Astrocyte of the hippocampus (primary cell): ENCODE measurements around the gene GRID2.

Experiments used
- DNase-seq: peaks from one replicate; pipeline ENCODE4 v3.0.0; 2011; ENCODE audit warnings: low read depth, low spot score

Gene GRID2

DNA sequence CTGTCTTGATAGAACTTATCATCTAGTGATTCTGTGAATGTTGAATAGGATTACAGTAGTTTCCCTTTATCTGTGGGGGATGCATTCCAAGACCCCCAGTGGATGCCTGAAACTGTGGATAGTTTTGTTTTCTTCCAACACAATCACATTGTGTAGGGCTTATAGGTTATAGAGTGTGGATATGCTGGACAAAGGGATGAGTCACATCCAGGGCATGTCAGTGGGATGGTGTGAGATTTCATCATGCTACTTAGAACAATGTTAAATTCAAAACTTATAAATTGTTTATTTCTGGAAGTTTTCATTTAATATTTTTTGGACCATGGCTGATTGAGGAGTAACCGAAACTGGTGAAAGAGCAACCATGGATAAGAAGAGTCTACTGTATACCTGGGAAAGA is 1092.5 kb downstream of the GRID2 start:
- DNase-seq, result peak; percentile 47

DNA sequence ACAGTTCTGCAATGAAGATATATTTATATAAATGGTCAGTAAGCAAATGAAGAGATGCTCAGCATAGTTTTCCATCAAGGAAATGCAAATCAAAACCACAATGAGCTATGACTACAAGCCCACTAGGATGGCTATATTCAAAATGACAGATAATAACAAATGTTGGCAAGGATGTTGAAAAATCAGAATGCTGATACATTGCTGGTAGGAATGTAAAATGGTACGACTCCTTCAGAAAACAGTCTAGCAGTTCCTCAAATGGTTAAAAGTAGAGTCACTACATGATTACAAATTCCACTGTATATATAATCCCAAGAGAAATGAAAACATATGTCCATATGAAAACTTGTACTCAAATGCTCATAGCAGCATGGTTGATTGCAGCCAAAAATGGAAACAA is 1099.8 kb downstream of the GRID2 start:
- DNase-seq, result no peak

DNA sequence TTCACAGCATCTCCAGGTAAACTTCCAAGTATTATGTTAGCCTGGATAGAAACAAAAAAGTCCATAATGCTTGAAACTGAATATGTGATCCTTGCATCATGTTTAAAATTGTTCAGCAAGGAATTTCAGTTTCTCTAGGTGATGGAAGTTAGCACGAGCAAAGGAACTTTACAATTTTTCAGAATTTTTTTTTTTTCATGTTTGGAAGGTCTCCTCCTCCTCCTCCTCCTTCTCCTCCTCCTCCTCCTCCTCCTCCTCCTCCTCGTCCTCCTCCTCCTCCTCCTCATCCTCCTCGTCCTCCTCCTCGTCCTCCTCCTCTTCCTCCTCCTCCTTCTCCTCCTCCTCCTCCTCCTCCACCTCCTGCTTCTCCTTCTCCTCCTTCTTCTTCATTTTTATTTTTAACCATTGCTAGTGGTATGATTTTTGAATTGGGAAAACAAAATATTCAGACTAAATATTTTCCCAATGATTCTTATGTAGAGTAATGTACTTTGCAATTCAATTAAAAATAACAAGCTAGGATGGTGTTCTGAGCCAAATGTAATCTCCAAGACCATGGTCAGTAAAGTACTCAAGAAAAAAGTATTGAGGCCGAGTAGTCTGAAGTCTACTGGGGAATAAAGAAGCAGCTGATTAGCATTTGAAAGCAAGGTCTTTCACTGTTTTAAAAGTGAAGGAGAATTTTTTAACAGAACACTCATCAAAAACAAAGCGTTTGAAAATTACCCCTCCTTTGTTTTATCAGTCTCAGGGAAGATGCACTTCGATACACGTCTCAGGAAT is 1103.9 kb downstream of the GRID2 start:
- DNase-seq, result no peak

DNA sequence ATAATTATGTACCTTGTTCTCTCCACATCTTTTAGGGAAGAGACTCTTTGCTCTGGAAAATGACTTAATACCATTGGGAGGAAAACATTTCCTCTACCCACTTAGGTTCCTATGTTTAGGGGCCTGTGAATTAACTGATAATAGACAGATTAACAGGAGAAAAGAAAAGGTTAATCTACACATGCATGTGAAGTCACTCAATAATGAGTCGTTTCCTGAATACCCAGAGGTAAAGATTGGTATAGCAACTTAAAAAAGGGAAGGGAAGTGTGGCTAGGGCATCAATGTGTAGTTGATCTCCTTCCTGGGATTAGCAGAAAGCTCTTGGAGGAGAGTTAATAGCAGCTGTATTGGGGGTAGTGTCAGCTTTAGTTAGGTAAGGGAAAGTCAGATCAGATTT is 1105.3 kb downstream of the GRID2 start:
- DNase-seq, result no peak

DNA sequence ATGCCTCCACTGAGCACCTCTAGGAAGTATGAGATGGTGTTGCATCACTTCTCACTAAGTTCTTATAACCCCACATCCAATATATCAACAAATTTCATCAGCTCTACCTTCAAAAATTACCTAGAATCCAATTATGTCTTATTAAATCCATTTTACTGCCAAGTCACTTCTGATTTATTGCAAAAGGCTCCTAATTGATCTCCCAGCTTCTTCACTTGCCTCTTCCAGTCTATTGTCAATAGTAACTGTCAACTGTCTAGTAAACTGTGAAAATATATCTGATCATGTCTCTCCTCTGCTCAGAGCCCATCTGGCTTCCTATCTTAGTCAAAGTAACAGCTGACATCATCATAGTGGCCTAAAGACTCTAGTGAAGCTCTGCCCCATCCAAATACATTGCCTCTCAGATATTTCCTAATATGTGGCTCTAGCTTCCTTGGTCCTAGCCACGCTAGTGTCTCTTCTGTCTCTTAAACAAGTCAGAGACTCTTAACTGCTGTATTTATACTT is 1110.3 kb downstream of the GRID2 start:
- no peak for DNase-seq

DNA sequence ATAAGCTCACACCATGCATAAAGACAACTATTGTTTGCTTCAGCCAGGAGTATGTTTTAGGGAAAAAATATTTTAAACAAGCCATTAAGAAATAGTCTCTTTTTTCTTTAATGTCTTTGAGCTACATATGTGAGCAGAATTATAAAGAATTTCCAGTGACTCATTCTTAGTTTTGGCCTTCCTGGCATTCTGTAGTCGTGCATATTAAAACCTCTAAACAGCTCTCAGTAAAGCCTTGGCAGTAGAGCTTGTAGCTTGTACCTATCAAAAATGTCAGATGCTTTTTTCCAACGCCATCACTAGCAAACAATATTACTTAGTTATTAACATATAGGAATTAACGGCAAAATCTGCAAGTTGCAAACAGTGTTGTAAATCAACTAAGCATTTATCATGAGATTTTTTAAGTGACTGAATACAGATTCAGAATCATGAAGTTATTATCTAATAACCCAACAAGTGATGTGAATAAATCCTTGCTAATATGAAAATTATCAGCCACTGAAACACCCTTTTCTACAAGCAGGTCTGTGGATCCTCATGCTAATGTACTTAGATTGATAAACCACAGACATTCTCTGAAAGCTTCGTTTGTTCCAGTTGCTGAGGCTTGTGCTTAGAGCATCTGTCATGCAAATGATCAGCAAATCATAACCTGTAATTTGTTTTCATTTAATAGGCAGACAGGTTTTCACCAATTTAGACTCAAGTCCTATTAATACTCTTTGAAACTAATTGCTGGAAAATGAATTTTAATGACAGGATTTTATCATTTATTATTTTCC is 1112.8 kb downstream of the GRID2 start:
- DNase-seq, result peak; percentile 56

DNA sequence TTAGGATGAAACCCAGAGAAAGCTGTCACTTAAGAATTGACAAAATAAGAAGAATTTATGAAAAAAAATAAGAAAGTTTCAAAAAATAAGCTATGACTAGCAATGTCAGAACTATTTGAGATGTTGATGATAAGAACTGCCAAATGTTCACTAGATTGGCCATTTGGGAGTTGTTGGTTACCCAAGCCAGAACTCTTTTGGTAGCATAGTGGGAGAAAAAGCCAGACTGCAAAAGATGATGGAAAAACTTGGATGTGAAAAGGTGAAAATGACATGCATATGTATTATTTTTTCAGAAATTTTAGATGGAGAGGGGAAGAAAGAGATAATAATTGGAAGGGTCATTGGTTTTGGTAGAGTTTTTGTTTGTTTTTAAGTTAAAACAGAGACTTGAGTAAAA is 1127.6 kb downstream of the GRID2 start:
- DNase-seq, result no peak

DNA sequence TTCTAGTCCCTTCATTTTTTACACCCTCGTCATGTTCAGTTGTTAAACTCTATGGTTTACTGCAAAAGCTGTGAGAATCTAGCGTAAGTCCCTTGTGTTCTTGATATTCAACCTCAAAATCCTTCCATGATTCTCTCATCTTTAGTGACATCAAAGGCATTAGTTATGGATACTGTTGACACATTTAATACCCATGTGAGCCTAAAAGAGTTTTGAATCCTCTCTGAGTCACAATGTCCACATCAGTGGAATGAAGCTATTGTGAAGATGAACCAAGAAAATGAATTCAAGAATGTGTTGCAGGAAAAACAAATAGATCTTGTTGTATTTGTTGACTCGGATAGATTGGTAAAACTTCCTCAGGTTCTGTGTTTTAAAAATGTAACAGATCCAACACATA is 1130.1 kb downstream of the GRID2 start:
- no peak for DNase-seq

DNA sequence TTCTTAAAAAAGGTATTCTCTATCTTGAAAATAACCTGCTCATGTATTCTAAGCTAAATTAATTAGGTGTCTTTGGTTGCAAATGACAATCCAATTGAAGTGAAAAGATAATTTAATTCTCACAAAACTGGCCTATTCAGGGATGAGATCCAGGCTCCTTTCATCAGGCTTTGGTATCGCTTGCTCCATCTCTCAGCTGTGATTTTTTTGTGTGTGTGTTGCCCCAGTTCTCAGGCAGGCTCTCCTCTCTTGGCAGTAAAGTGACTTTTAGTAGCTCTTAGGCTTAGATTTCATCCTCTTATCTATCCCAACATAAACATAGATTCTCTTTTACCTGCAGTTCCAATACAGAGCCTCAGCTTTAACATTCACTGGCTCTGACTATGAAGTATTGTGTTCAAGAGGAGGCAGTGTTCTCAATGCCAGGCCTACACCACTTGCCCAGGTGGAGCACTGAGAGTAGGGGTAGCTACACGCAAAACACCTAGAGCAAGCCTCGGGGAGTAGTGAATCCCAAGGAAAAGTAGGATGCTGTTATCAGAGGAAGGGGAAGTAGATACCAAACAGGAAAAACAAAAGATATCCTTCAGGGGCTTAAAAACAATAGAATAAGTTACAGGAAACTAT is 1132.3 kb downstream of the GRID2 start:
- DNase-seq, result no peak

DNA sequence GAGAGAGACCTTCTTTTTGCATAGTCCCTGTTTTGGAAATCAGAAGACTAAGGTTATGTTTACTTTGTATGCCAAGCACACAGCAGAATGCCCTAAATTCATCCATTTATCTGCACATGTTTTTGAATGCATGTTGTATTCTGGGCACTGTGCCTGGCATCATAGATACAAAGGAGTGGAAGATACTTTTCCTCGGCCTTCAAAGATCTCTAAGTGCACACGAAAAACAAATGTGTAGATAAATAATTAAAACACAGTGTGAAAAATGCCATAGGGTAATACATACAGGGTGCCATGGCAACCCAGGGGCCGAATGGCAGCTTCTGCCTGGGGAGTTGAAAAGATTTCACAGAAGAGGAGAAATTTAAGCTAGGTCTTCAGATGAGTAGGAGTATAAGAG is 1134.2 kb downstream of the GRID2 start:
- DNase-seq, result no peak

DNA sequence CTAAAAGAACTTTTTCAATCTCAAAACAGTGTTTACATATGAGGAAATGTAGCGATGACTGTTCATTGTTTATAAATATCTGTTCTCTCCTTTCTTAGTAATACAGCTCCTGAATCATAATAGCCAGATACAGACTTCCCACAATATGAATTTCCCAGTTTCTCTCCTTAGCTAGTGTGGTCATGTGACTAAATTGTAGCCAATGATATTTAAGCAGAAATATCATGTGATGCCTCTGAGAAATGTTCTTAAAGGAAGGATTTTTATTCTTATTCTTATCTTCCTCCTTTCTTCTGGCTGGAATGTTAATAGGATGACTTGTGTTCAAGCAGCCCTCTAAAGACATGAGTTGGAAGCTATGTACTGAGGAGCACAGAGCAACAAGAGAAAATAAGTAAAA is 1141.1 kb downstream of the GRID2 start:
- no peak for DNase-seq

DNA sequence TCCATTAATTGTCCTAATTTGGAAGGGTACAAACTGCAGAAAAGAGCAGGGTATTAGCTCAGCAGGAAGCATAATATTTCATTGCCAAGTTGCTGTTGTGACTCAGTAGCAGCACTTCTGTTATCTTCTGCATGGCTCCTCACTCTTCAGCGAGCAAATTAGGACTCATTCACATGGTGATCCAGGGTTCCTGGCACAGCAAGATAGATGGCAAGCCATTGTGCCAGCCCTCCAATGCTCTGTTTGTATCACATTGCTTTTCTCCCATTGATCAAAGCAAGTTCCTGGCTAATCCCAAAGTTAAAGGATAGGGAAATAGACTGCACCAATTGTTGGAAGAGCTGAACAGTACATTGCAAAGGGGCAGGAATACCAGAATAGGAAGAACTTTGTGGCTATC is 1142.3 kb downstream of the GRID2 start:
- peak; percentile 2 for DNase-seq

DNA sequence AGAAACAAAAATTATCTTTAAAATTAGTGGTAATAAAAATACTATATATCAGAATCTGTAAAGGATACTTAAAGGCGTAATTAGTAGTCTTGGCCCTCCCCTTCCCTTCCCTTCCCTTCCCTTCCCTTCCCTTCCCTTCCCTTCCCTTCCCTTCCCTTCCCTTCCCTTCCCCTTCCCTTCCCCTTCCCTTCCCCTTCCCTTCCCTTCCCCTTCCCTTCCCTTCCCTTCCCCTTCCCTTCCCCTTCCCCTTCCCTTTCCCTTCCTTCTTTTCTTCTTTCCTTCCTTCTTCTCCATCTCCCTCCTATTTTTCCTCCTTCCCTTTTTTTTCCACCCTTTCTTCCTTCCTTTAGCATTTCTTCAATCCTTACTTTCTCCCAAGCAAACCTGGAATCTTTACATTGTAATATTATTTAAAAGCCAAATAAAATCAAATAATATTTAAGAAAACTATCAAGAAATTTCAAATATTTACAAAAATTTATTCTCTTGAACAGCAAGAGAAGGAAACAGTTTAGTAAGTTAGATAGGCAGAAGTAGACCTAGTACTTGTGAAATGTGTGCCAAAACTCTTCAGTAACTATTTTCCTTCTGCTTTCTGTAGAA is 1145.0 kb downstream of the GRID2 start:
- DNase-seq, result no peak

DNA sequence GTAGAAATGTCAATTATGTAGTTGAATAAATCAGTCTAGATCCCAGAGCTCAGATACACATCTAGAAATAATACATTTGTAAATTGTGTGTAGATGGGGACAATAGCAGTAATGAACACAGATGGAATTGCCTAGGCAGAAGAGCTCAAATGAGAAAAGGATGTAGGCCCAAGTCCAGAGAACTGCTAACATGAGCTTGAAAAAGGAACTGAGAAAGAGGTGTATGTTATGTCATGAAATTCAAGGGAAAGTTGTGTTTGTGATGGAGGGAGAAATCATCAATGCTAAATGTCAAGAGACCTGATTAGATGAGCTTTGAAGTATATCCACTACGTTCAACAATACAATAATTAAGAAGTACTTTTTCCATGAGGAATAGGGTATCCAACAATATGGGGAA is 1148.2 kb downstream of the GRID2 start:
- DNase-seq, result no peak

DNA sequence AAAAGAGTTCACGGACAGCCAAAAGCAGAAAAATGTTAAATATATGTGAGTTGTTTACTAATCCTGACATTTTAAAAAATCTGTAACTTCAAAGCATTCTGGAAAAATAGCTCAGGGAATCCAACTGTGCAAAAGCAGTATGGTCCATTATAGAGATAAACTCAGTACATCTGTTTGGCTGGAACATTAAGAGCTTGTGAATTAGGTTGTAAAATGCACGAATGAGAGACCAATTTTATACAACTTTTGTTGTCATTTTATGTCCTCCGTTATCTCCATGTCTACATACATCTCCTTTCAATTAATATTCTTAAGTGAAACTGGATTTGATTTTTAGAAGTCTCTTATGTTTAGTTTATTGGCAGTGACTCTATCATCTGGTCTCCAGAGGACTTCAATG is 1157.8 kb downstream of the GRID2 start:
- DNase-seq, result no peak

DNA sequence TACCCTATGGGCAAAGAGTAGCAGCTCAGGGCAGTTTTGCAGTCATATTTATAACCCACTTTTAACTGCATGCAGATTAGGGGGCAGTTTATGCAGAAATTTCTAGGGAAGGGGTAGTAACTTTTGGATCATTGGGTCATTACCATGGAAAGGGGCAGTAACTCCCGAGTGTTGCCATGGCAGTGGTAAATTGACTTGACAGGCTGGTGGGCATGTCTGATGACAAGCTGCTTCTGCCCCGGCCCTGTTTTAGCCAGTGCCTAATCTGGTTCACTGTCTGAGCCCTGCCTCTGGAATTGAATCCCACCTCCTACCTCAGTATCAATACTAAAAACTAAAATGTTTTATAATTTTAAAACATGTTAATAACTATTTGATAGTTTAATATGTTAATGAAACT is 1162.7 kb downstream of the GRID2 start:
- DNase-seq, result no peak

DNA sequence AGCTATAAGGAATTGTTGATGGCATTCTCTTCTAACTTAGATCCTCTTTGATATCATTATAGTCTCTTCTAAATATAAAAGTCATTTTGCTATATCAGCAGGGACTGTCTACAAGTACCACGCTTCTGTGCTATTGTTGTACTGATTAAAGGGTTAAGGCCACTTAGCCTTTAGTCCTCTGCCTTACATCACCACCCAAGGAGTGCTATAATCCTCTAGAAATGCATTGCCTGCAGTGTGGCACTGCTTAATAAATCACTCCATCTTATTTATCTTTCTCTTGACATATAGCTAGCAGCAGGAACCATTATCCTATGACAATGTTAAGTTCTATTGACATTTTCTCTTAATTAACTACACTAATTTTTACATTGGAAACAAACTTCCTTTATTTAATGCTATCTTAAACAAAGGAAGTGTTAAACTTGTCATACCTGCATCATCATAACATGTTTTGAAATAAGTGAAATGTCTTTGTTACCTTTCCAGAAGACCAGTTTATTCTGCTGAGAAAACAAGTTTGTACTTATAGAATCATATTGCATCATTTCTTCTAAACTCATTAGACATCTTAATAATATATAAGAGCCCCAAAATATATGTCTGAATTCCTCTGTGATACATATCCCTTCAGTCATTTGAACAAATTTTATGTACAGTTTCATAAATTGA is 1163.9 kb downstream of the GRID2 start:
- no peak for DNase-seq

DNA sequence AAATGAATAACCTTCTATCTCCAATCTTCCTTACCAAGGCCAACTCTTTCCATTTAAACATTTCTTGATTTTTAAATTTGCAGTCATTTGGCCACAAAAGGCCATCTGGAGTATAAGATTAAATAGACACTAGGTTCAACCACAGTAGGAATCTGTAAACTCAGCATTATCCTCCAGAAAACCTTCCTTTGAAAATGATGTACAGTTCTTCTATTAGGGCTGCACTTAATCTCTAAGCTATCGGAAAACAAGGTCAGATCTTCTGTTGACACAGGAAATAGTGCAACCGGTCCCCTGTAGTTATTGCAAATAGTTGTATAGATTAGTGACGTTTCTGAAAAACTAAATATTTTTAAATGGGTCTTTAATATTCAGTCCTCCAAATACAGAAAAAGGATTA is 1165.8 kb downstream of the GRID2 start:
- DNase-seq, result no peak

DNA sequence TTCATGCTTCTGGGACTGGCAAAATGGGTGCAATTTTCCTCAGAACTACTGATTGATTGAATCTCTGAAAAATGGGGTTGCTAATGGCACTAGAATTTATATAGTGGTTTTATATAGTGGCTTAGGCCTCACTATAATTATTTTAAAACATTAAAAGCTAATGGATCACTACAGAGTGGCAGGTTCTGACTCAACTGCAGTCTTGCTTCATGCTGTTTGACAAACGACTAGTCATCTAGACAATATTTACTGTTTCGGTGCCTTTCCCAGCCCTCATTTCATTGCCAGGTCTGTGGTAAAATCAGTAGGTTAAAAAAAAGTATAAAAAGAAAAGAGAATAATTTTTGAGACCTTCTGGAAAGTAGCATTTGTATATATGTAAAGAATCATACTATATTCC is 1172.0 kb downstream of the GRID2 start:
- peak; percentile 2 for DNase-seq

DNA sequence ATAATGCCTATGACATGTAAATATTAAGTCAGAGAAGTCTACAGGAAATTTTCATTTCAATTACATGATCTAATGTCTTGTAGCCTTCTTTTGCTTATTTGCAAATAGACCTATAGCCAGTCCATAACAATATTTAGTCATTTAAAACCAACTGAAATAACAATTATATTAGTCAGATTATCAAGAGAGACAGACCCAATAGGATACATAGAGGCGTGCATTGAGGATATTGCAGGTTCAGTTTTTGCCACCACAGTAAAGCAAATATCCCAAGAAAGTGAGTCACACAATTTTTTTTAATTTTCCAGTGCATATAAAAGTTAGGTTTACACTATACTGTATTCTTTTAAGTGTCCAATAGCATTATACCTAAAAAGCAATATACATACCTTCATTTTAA is 1175.0 kb downstream of the GRID2 start:
- no peak for DNase-seq

DNA sequence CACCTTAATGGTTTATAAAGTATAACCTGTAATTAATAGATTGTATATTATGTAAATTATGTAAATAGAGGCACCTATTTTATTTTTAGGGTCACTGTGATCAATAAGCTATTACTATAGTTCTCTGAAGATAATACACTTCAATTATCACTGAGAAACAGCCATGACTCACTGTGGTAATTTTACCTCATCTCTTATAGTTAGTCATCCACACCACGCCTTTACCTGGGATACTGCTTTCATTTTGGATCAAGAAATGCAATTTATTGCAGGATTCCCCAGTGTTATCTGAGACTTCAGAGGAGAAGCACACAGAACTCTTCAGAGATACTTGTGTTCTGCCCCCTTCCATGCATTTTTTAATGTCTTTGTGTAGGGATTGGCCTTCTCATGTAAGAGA is 1176.7 kb downstream of the GRID2 start:
- DNase-seq, result no peak

DNA sequence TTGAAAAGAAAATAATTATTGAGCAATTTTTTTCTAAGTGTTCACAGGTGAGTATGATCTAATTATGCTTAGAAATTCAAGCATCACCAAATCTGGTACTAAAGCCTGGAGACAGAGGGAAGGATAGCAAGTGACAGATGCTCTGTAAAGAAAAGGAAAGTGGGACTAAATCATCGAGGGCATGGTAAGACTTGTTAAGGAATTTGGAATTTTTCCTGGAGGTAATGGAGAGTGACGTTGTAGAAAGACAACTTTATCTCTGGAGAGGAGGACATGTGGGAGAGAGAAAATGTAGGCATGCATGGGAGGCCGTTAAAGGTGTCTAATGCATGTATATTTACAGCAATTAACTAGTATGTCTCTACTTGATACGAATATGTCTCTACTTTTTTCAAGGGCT is 1191.6 kb downstream of the GRID2 start:
- no peak for DNase-seq
